ENCODE results near the gene F2R.
"Not testable (repeated sequence)": the region's sequence is repeated elsewhere in the genome, so short reads cannot be mapped to it uniquely, and the experiment has no call there.

DNA sequence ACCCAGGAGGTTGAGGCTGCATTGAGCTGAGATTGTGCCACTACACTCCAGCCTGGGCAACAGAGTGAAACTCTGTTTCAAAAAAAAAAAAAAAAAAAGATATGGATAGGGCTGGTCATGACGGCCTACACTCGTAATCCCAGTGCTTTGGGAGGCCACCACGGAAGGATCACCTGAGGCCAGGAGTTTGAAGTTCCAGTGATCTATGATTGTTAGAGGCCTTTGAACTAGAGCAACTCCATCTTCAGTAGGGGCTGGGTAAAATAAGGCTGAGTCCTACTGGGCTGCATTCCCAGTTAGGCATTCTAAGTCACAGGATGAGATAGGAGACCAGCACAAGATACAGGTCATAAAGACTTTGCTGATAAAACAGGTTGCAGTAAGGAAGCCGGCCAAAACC is 64.7 kb downstream of the F2R start:
- not testable (repeated sequence) for TF ChIP-seq POLR2A (IDR thresholded peaks at IDR 0.05; ENCODE audit: low read length); GATA1 (IDR thresholded peaks at IDR 0.05; ENCODE audit: low read depth, low read length)

Measured in erythroblast (primary cell).